Heart left ventricle (tissue), 13 donors: ENCODE data around the gene CFAP54.

ENCODE experiments used
- CTCF ChIP-seq, 12 donors: fragments of 200-600 bp; sonication (generic) in 4 of 12; IDR thresholded peaks; one replicate each; pipeline versions ENCODE4 v1.5.0 to v1.8.0; 2018 to 2022; ENCODE audit warnings: antibody characterized with exemption in 12 of 12, mild to moderate bottlenecking in 5 of 12
- POLR2A ChIP-seq, 2 donors: fragments of 450-650 bp; IDR thresholded peaks; one replicate each; pipeline ENCODE4 v1.6.1; 2017; ENCODE audit warnings: antibody characterized with exemption in 2 of 2, mild to moderate bottlenecking in 2 of 2, moderate library complexity in 2 of 2
- donor health status: ischemic (EF 13 %, LVEDD 7.1; RV severe dilation, severe dysfunction).
- donor health status: DM: no; HTN: yes; CAD: no.
- donor health status: DM: no; HTN: no; CAD: no.
- donor health status: ischemic (EF 25% LVEDD 6.9; RV normal size, moderate dysfunction).
- donor health status: ischemic (EF 25% LVEDD 5.7; RV mildly dilated, moderate dysfunction).
- donor health status: ischemic (EF 35%, LVEDD 5.7; RV mildly dilated, moderate dysfunction).
- donor health status: nonischemic (EF 11% LVEDD 7.7; RV severe dilation, severe dysfunction).
- donor health status: DM: yes; HTN: yes; CAD: no.
- donor health status: PGD.
- donor health status: ischemic (EF 29% LVEDD 5.4; RV normal size, mild dysfunction).
- donor health status: nonischemic (EF 23%, LVEDD 6.1; RV moderate dilation, normal function).

DNA sequence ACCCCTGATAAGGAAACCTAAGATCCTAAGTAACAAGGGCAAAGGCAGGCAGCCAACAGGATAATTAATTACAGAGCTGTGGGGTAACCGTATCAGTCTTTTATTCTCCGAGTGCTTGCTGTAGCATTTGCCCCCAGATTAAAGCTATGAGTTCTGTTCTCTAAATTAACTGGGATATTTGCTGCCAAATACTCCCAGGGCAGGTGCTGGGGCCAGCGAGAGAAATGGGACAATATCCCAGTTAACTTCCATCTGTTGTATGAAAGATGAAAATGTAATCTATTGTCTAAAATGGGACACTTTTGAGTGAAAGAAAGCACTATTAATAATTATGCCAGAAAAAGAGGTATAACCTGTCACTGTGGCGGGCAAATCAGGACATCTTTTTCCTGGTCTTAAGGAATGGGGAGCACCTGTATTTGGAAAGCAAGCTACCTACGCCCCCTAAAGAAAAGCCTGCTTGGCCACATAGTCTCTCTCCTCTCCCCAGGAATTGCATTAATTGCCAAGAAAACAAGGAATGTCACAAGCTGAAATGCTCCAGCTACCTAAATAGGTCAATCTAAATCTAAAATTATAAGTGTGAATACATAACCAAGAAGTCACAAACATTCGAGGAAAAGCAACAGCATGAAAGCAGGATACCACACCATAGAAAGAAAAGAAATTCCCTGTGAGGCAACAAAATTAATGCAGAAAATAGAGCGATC is 26.7 kb upstream of the CFAP54 start:
- no peak for TF ChIP-seq CTCF (IDR thresholded peaks at IDR 0.05)
- TF ChIP-seq POLR2A (IDR thresholded peaks at IDR 0.05) = no peak
